Measurements from ENCODE around the gene KCTD21.

The KCTD21 gene

GRCh38 chr11:78170874-78171549 is 17.4 kb downstream of the KCTD21 start:
- DNase-seq = no peak

- DNase-seq = no peak
These were observed 18.0 kb downstream of the KCTD21 start for GRCh38 chr11:78170413-78170812.

GRCh38 chr11:78168539-78169477 is 19.6 kb downstream of the KCTD21 start:
- peak; percentile 88 for DNase-seq

- DNase-seq = no peak
These were observed 21.5 kb downstream of the KCTD21 start for GRCh38 chr11:78166855-78167469.

GRCh38 chr11:78164471-78164870 is 24.0 kb downstream of the KCTD21 start:
- no peak for DNase-seq

GRCh38 chr11:78163828-78164227 is 24.6 kb downstream of the KCTD21 start:
- DNase-seq = no peak

GRCh38 chr11:78161962-78162371 is 26.5 kb downstream of the KCTD21 start:
- DNase-seq = no peak

GRCh38 chr11:78161346-78161745 is 27.1 kb downstream of the KCTD21 start:
- DNase-seq = no peak

GRCh38 chr11:78160557-78160956 is 27.9 kb downstream of the KCTD21 start:
- DNase-seq = no peak

- DNase-seq = no peak
These were observed 29.3 kb downstream of the KCTD21 start for GRCh38 chr11:78158987-78159652.

GRCh38 chr11:78156127-78156844 is 32.1 kb downstream of the KCTD21 start:
- peak; percentile 94 for DNase-seq

- no peak for DNase-seq
These were observed 36.6 kb downstream of the KCTD21 start for GRCh38 chr11:78151804-78152203.

- DNase-seq = no peak
These were observed 37.7 kb downstream of the KCTD21 start for GRCh38 chr11:78150754-78151153.

- no peak for DNase-seq
These were observed 38.1 kb downstream of the KCTD21 start for GRCh38 chr11:78150346-78150745.

- DNase-seq = no peak
These were observed 38.8 kb downstream of the KCTD21 start for GRCh38 chr11:78149646-78150045.

- peak; percentile 13 for DNase-seq
These were observed 40.6 kb downstream of the KCTD21 start for GRCh38 chr11:78147807-78148206.

GRCh38 chr11:78145511-78146025 is 42.9 kb downstream of the KCTD21 start:
- DNase-seq = peak; percentile 45

- no peak for DNase-seq
These were observed 47.9 kb downstream of the KCTD21 start for GRCh38 chr11:78140392-78141077.

- DNase-seq = peak; percentile 98
These were observed 48.7 kb downstream of the KCTD21 start, which contains the start of gene ALG8 for GRCh38 chr11:78139422-78140391. Gene ALG8 (minus strand): TSS chr11:78139626. CDS start chr11:78139588, 38 bp downstream.

Measured in islet precursor cell (in vitro differentiated cells).